Left lung (tissue), 10 donors: ENCODE measurements around the gene GPR148. TPM values are rescaled to one million over a fixed set of nuclear protein-coding genes. Genes with fewer than 3 reads are reported as not detected.

Experiments used
- ATAC-seq: fragments of 200-7000 bp; cut with Tn5 transposase; one replicate; pipeline ENCODE4 v1.9.1; 2020; ENCODE audit warnings: moderate library complexity
- DNase-seq, 4 donors: peaks; one replicate each; pipeline ENCODE4 v3.0.0-alpha.2; 2013 to 2020
- H3K27ac ChIP-seq, 2 donors: fragments of 200-600 bp; sonication (generic) in 1 of 2; one replicate each; pipeline versions ENCODE4 v1.5.0 to v1.8.0; 2020 to 2021
- H3K27me3 ChIP-seq, 2 donors: fragments of 200-600 bp; sonication (generic) in 1 of 2; one replicate each; pipeline versions ENCODE4 v1.5.0 to v1.8.0; 2020 to 2021
- H3K36me3 ChIP-seq, 2 donors: fragments of 200-600 bp; sonication (generic) in 1 of 2; one replicate each; pipeline versions ENCODE4 v1.5.0 to v1.8.0; 2020 to 2021
- H3K4me1 ChIP-seq, 2 donors: fragments of 200-600 bp; one replicate each; pipeline ENCODE4 v1.8.0; 2021
- H3K4me3 ChIP-seq, 2 donors: fragments of 200-600 bp; sonication (generic) in 1 of 2; one replicate each; pipeline versions ENCODE4 v1.5.0 to v1.8.0; 2020 to 2021; ENCODE audit warnings: mild to moderate bottlenecking in 1 of 2
- H3K9me3 ChIP-seq, 2 donors: fragments of 200-600 bp; sonication (generic) in 1 of 2; one replicate each; pipeline versions ENCODE4 v1.5.0 to v1.8.0; 2020 to 2021
- intact Hi-C, 2 donors: fragments of 100-400 bp; cut with DNase I; formaldehyde crosslinking; loops; one replicate each; pipeline versions ENCODE4 v1.11.2 to v1.14.2; 2022
- polyA plus RNA-seq, 6 donors: library from polyadenylated mRNA; unstranded; fragments of 120-200 nt; gene quantifications; one replicate each; pipeline ENCODE4 v1.2.1, GENCODE V29; 2013; ENCODE audit not compliant: insufficient read length in 6 of 6
- total RNA-seq, 2 donors: library from RNA; stranded (reverse); fragmentation: NEBNext Ultra II Directional; extraction: Animal tissue kit (Norgen Biotek cat#: 25700); gene quantifications; one replicate each; pipeline ENCODE4 v1.2.1, GENCODE V29; 2021
- TF ChIP-seq, protein P1 (sequence below), 2 donors: fragments of 200-600 bp; sonication (generic) in 1 of 2; IDR thresholded peaks; one replicate each; pipeline versions ENCODE4 v1.5.0 to v1.8.0; 2021; ENCODE audit warnings: antibody characterized with exemption in 2 of 2
- donor health status: DM: no; HTN: yes; CAD: no.
- donor health status: DM: no; HTN: no; CAD: no.

GPR148 gene
- total and polyA plus RNA-seq, 8 donors: not detected

DNA sequence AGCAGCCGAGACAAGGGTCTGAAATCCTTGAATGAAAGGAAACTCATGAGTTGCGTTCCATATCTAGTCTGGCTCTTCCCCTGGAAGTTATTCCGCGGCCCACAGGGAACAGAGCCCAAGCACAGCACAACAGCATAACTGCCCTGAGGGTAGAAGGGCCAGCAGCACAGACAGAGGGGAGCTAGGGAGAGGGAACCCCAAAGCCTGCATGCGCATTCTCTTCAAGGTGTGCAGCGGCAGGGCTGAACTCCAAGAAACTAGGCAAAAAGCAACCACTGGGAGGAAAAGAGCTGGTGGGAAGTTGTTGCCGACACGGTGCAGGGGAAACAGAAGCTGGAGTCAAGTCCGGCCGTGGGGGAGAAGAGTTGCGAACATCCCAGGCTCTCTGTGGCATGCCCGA, 11.8 kb downstream of the GPR148 start:
- TF ChIP-seq, protein P1, sequence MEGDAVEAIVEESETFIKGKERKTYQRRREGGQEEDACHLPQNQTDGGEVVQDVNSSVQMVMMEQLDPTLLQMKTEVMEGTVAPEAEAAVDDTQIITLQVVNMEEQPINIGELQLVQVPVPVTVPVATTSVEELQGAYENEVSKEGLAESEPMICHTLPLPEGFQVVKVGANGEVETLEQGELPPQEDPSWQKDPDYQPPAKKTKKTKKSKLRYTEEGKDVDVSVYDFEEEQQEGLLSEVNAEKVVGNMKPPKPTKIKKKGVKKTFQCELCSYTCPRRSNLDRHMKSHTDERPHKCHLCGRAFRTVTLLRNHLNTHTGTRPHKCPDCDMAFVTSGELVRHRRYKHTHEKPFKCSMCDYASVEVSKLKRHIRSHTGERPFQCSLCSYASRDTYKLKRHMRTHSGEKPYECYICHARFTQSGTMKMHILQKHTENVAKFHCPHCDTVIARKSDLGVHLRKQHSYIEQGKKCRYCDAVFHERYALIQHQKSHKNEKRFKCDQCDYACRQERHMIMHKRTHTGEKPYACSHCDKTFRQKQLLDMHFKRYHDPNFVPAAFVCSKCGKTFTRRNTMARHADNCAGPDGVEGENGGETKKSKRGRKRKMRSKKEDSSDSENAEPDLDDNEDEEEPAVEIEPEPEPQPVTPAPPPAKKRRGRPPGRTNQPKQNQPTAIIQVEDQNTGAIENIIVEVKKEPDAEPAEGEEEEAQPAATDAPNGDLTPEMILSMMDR (IDR thresholded peaks at IDR 0.05): no peak
- H3K36me3 ChIP-seq: no peaks in the 10 kb centered on the region
- H3K27me3 ChIP-seq: peaks cover 0 to 36% of the 10 kb centered on the region in 2 donors
- ATAC-seq: no peak
- H3K9me3 ChIP-seq: no peaks in the 10 kb centered on the region
- no peak overlapping the region for H3K27ac ChIP-seq
- H3K4me3 ChIP-seq: no peak overlapping the region
- no peak for DNase-seq
- intact Hi-C loops: no loop called here
- no peaks in the 10 kb centered on the region for H3K4me1 ChIP-seq

DNA sequence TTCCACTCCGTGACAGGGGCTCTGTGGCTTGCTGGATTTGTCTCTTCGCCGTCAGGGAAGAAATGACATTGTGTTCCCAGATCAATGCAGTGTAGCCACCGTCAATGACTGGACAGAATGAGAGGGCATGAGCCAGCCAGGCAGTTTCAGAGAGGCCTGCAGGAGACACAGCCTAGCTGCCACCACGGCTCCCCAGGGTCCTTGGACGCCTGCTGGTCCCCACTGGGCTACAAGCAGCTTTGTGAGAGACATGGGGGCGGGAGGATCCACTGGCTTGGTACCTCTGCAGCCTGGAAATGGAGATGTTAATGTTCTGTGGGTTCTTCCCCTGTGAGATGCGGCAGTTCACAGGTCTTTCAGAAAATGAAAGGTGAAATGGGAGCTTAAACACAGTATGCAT, 14.4 kb downstream of the GPR148 start:
- intact Hi-C loops: no loop called here
- DNase-seq (no peak), ATAC-seq (no peak)
- H3K4me1 ChIP-seq: no peaks in the 10 kb centered on the region
- no peak overlapping the region for H3K4me3 ChIP-seq
- H3K27me3 ChIP-seq: peaks cover 0 to 35% of the 10 kb centered on the region in 2 donors
- TF ChIP-seq, protein P1 (IDR thresholded peaks at IDR 0.05): no peak
- H3K27ac ChIP-seq: no peak overlapping the region
- H3K9me3 ChIP-seq: no peaks in the 10 kb centered on the region
- H3K36me3 ChIP-seq: no peaks in the 10 kb centered on the region

DNA sequence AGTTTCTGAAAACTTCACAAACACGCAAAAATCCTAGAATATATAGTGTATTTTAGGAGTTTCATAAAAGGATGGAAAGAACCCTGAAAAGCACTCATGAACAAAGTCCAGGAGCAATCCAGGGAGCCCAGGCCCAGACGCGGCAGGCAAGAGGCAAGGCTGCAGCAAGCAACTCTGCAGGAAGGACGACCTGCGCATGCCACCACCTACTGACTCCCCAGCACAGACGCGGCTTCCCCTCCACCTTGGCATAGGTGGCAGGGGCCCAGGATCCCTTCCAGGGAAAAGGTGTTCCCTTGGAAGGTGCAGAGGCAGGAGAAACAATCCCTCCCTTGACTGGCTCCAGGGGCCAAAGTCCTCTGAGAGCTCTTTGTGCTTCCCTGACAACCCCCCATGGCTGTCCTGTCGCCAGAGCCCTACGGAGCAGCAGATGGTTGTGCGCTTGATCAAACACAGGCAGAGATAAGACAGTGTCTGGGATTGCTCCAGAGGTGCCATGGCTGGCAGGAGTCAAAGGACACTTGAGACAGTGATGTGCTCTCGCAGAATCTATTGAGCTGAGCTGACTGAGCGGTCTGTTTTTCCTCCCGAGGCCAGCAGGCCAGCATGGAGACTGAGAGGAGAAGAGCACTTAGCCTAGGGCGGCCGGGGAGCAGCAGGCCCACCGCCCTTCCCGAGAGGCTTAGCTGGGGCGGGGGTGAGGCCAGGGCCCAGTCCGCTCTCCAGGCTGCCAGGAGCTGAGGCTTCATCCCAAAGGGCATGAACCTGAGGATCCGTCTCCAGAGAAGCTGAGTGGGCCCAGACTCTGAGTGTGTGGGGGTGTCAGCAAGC, 15.6 kb downstream of the GPR148 start:
- no peak overlapping the region for H3K4me3 ChIP-seq
- DNase-seq: peak in 1 of 4 donors; percentile 51
- H3K4me1 ChIP-seq: no peaks in the 10 kb centered on the region
- H3K27ac ChIP-seq: no peak overlapping the region
- peaks cover 0 to 35% of the 10 kb centered on the region in 2 donors for H3K27me3 ChIP-seq
- intact Hi-C loops: no loop called here
- H3K36me3 ChIP-seq: no peaks in the 10 kb centered on the region
- no peak for ATAC-seq
- no peaks in the 10 kb centered on the region for H3K9me3 ChIP-seq
- TF ChIP-seq, protein P1 (IDR thresholded peaks at IDR 0.05): no peak

DNA sequence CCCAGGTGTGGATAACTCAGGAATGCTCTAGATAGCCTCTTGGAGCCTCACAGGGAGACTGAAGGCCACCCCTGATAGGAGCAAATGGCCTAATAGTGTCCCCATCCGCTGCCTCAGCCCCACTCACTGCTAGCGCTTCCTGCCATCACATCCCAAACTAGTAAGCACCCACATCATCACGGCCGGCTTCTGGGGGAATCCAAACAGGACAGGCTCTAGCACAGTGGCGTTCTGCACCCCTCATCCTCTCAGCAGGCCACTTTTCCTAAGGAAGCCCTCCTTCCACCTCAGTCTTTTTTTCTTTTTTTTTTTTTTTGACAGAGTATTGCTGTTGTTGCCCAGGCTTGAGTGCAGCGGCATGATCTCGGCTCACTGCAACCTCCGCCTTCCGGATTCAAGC, 20.2 kb downstream of the GPR148 start:
- DNase-seq: peak in 1 of 4 donors; percentile 39
- ATAC-seq: no peak
- intact Hi-C loops: no loop called here
- Histone ChIP-seq H3K36me3 (no peaks in the 10 kb centered on the region), H3K27ac (no peak overlapping the region), H3K9me3 (no peaks in the 10 kb centered on the region), H3K4me1 (no peaks in the 10 kb centered on the region), H3K27me3 (peaks cover 0 to 43% of the 10 kb centered on the region in 2 donors), H3K4me3 (no peak overlapping the region)
- TF ChIP-seq, protein P1 (IDR thresholded peaks at IDR 0.05): no peak

DNA sequence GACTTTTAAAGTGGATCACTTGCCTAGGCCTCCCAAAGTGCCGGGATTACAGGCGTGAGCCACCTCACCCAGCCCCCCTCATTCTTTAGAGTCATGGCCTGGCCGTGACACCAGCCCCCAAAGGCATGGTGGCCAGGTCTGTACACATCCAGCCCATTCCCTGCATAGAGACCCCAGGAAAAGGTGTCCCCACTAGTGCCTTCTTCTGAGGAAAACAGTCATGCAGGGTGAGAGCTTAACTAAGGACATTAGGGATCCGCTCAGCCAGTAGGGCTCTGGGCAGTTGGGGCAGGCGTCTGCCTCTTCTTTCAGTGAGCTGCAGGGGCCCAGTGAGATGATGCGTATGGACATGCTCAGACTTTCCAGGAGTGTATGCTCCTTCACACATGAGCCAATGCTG, 20.8 kb downstream of the GPR148 start:
- no peak overlapping the region for H3K4me3 ChIP-seq
- intact Hi-C loops: no loop called here
- peaks cover under 1 to 44% of the 10 kb centered on the region in 2 donors for H3K27me3 ChIP-seq
- TF ChIP-seq, protein P1 (IDR thresholded peaks at IDR 0.05): no peak
- no peak overlapping the region for H3K27ac ChIP-seq
- no peaks in the 10 kb centered on the region for H3K36me3 ChIP-seq
- H3K9me3 ChIP-seq: no peaks in the 10 kb centered on the region
- DNase-seq (peak in 1 of 4 donors; percentile 39), ATAC-seq (no peak)
- no peaks in the 10 kb centered on the region for H3K4me1 ChIP-seq
